IMR-90 (cell line): ENCODE results near the gene NDEL1. TPM values are rescaled to one million over a fixed set of nuclear protein-coding genes. Genes with fewer than 3 reads are reported as not detected.

ENCODE experiments used
- ATAC-seq: fragments of 200-7000 bp; cut with Tn5 transposase; 2 replicates; pipeline ENCODE4 v1.9.1; 2020; ENCODE audit warnings: low read depth, mild to moderate bottlenecking, moderate library complexity
- BruUV-seq: library from RNA; stranded (reverse); fragments of 400-500 nt; replicated peaks from 2 replicates; lab custom pipeline; 2021; lab: Mats Ljungman, UMichigan
- CTCF ChIA-PET: fragments of 300-600 bp; formaldehyde crosslinking; extraction: SDS; loops from one replicate; lab custom pipeline; 2021; ENCODE audit warnings: antibody characterized with exemption; lab: Yijun Ruan, JAX
- POLR2A ChIA-PET: fragments of 300-600 bp; sonication (Branson Sonifier 250); formaldehyde crosslinking; loops from one replicate; lab custom pipeline; 2022; ENCODE audit warnings: antibody characterized with exemption; ENCODE audit not compliant: unreplicated experiment; lab: Charles Lee
- DNase-seq: peaks from one replicate; pipeline ENCODE4 v3.0.0; 2013
- H2AFZ ChIP-seq: replicated peaks from 2 replicates; pipeline ENCODE3; 2013; ENCODE audit warnings: low read length, mild to moderate bottlenecking; ENCODE audit not compliant: poor library complexity
- H2AK5ac ChIP-seq: 2 replicates; pipeline ENCODE4 v1.6.1; 2013; ENCODE audit warnings: low read depth, low read length, inconsistent platforms
- H2AK9ac ChIP-seq: replicated peaks from 2 replicates; pipeline ENCODE3; 2013; ENCODE audit warnings: mild to moderate bottlenecking, low read depth, low read length, moderate library complexity; ENCODE audit not compliant: poor library complexity
- H2BK120ac ChIP-seq: 2 replicates; pipeline ENCODE4 v1.6.1; 2013; ENCODE audit warnings: low read depth, low read length, inconsistent platforms
- H2BK15ac ChIP-seq: 3 replicates; pipeline ENCODE4 v1.6.1; 2013; ENCODE audit warnings: low read depth, low read length, inconsistent platforms
- H2BK20ac ChIP-seq: 2 replicates; pipeline ENCODE4 v1.6.1; 2013; ENCODE audit warnings: low read depth, mild to moderate bottlenecking, inconsistent platforms, low read length, moderate library complexity
- H2BK5ac ChIP-seq: 2 replicates; pipeline ENCODE4 v1.6.1; 2013; ENCODE audit warnings: mild to moderate bottlenecking, low read depth, low read length, inconsistent platforms; ENCODE audit not compliant: poor library complexity, severe bottlenecking
- H3K14ac ChIP-seq: replicated peaks from 2 replicates; pipeline ENCODE4 v1.6.1; 2013; ENCODE audit warnings: low read depth, low read length, inconsistent platforms
- H3K18ac ChIP-seq: 2 replicates; pipeline ENCODE4 v1.6.1; 2013; ENCODE audit warnings: low read depth, low read length, control low read depth
- H3K23ac ChIP-seq: 2 replicates; pipeline ENCODE4 v1.6.1; 2013; ENCODE audit warnings: low read depth, low read length, inconsistent platforms
- H3K27ac ChIP-seq: 2 replicates; pipeline ENCODE4 v1.5.1; 2013; ENCODE audit warnings: mild to moderate bottlenecking, control low read depth, low read length; ENCODE audit not compliant: insufficient read depth
- H3K27me3 ChIP-seq: 2 replicates; pipeline ENCODE4 v1.6.1; 2013; ENCODE audit warnings: low read length; ENCODE audit not compliant: control insufficient read depth, insufficient read depth
- H3K36me3 ChIP-seq: 2 replicates; pipeline ENCODE4 v1.6.1; 2013; ENCODE audit warnings: low read length, mixed read lengths; ENCODE audit not compliant: control insufficient read depth, insufficient read depth
- H3K4ac ChIP-seq: 2 replicates; pipeline ENCODE4 v1.6.1; 2013; ENCODE audit warnings: low read depth, low read length, inconsistent platforms
- H3K4me1 ChIP-seq: 2 replicates; pipeline ENCODE4 v1.6.1; 2013; ENCODE audit warnings: low read length, mixed read lengths; ENCODE audit not compliant: control insufficient read depth, insufficient read depth
- H3K4me2 ChIP-seq: 2 replicates; pipeline ENCODE4 v1.6.1; 2013; ENCODE audit warnings: low read depth, mild to moderate bottlenecking, control low read depth, low read length, moderate library complexity
- H3K4me3 ChIP-seq: 2 replicates; pipeline ENCODE4 v1.5.1; 2013; ENCODE audit warnings: low read depth, mild to moderate bottlenecking, control low read depth, low read length, moderate library complexity; ENCODE audit not compliant: insufficient read depth
- H3K56ac ChIP-seq: 2 replicates; pipeline ENCODE4 v1.6.1; 2013; ENCODE audit warnings: low read length, inconsistent platforms; ENCODE audit not compliant: insufficient read depth; ENCODE audit errors: extremely low read depth
- H3K79me1 ChIP-seq, 2 experiments: 2 replicates each; pipeline ENCODE4 v1.6.1; 2013; ENCODE audit warnings: low read length in 2 of 2, inconsistent platforms in 1 of 2, low read depth in 1 of 2
- H3K9ac ChIP-seq: 2 replicates; pipeline ENCODE4 v1.6.1; 2013; ENCODE audit warnings: low read depth, low read length, control low read depth
- H3K9me1 ChIP-seq: 2 replicates; pipeline ENCODE4 v1.6.1; 2013; ENCODE audit warnings: low read length, inconsistent platforms; ENCODE audit not compliant: insufficient read depth
- H3K9me3 ChIP-seq: 2 replicates; pipeline ENCODE4 v1.6.1; 2013; ENCODE audit warnings: low read length; ENCODE audit not compliant: control insufficient read depth, insufficient read depth
- H4K20me1 ChIP-seq: 2 replicates; pipeline ENCODE4 v1.6.1; 2013; ENCODE audit warnings: low read length, inconsistent platforms; ENCODE audit not compliant: insufficient read depth
- H4K5ac ChIP-seq: 2 replicates; pipeline ENCODE4 v1.6.1; 2013; ENCODE audit warnings: mild to moderate bottlenecking, low read depth, low read length, control low read depth
- H4K8ac ChIP-seq, 2 experiments: 2 replicates each; pipeline ENCODE4 v1.6.1; 2013; ENCODE audit warnings: low read depth in 2 of 2, low read length in 2 of 2, control low read depth in 1 of 2, inconsistent platforms in 1 of 2
- H4K91ac ChIP-seq: 2 replicates; pipeline ENCODE4 v1.6.1; 2013; ENCODE audit warnings: low read depth, low read length, inconsistent platforms; ENCODE audit not compliant: insufficient read depth
- CEBPB ChIP-seq: IDR thresholded peaks from 2 replicates; pipeline ENCODE4 v1.6.1; 2012; ENCODE audit warnings: low read depth, low read length, improper control_type of control experiment
- CHD1 ChIP-seq: IDR thresholded peaks from 2 replicates; pipeline ENCODE4 v1.6.1; 2012; ENCODE audit warnings: low read depth, low read length, improper control_type of control experiment
- FOS ChIP-seq: fragments of 150-350 bp; IDR thresholded peaks from 2 replicates; pipeline ENCODE4 v1.6.1; 2016; ENCODE audit warnings: low read depth, low read length
- MAFK ChIP-seq: IDR thresholded peaks from 2 replicates; pipeline ENCODE4 v1.6.1; 2012; ENCODE audit warnings: low read depth, low read length, improper control_type of control experiment
- NFE2L2 ChIP-seq: fragments of 150-350 bp; IDR thresholded peaks from 2 replicates; pipeline ENCODE4 v1.6.1; 2016; ENCODE audit warnings: low read depth, mild to moderate bottlenecking, low read length
- POLR2A ChIP-seq: IDR thresholded peaks from 2 replicates; pipeline ENCODE4 v1.6.1; 2012; ENCODE audit warnings: mild to moderate bottlenecking, low read depth, low read length
- RCOR1 ChIP-seq: IDR thresholded peaks from 2 replicates; pipeline ENCODE4 v1.6.1; 2012; ENCODE audit warnings: mild to moderate bottlenecking, low read length, improper control_type of control experiment; ENCODE audit not compliant: insufficient replicate concordance
- RFX5 ChIP-seq: IDR thresholded peaks from 2 replicates; pipeline ENCODE4 v1.8.0; 2012; ENCODE audit warnings: low read depth, mild to moderate bottlenecking, low read length, moderate library complexity
- WGBS, 2 experiments: methylation state at CpG; one replicate each; pipeline versions ENCODE4 v1.1.5 to v1.1.7; 2013; ENCODE audit warnings: missing lambda C conversion rate in 2 of 2; ENCODE audit not compliant: insufficient read length in 1 of 2; ENCODE audit errors: extremely low coverage in 2 of 2; 5-methylcytosine and 5-hydroxymethylcytosine counted together
- dilution Hi-C: fragments of 300-500 bp; cut with HindIII; formaldehyde crosslinking; loops from one replicate; pipeline ENCODE4 v1.14.3; 2018; ENCODE audit warnings: low sequenced_read_pairs; ENCODE audit not compliant: unreplicated experiment
- in situ Hi-C: fragments of 300-500 bp; cut with MboI; formaldehyde crosslinking; loops from 3 replicates; pipeline ENCODE4 v1.14.3; 2019; ENCODE audit warnings: low sequenced_read_pairs, inconsistent platforms, mixed read lengths
- intact Hi-C: fragments of 100-400 bp; cut with micrococcal nuclease; formaldehyde crosslinking; loops from 2 replicates; pipeline ENCODE4 v1.10.0; 2022
- polyA plus RNA-seq, 3 experiments: library from polyadenylated mRNA; depleted of rRNA; stranded (reverse); fragments of >200 nt; gene quantifications; 2 replicates each; pipeline ENCODE4 v1.2.3, GENCODE V29; 2012; ENCODE audit warnings: low replicate concordance in 1 of 3
- total RNA-seq: library from RNA; depleted of rRNA; stranded (reverse); fragments of >200 nt; gene quantifications from 2 replicates; pipeline ENCODE4 v1.2.3, GENCODE V29; 2012
- TF ChIP-seq, protein P1 (sequence below): conservative IDR thresholded peaks from 2 replicates; pipeline ENCODE4 v1.5.1; 2012; ENCODE audit warnings: mild to moderate bottlenecking, low read depth, low read length, improper control_type of control experiment
- TF ChIP-seq, protein P2 (sequence below): fragments of 150-350 bp; IDR thresholded peaks from 2 replicates; pipeline ENCODE4 v1.6.1; 2016; ENCODE audit warnings: low read depth, mild to moderate bottlenecking, low read length, moderate library complexity, borderline replicate concordance
- TF ChIP-seq, protein P3 (sequence below): fragments of 150-350 bp; IDR thresholded peaks from 2 replicates; pipeline ENCODE4 v1.6.1; 2017; ENCODE audit warnings: mild to moderate bottlenecking, antibody characterized with exemption, low read length, low read depth

The NDEL1 gene
- total and polyA plus RNA-seq, 2 of the 4 experiments (the other 2 are of a cell fraction), result 28.9 to 95.6 TPM

DNA sequence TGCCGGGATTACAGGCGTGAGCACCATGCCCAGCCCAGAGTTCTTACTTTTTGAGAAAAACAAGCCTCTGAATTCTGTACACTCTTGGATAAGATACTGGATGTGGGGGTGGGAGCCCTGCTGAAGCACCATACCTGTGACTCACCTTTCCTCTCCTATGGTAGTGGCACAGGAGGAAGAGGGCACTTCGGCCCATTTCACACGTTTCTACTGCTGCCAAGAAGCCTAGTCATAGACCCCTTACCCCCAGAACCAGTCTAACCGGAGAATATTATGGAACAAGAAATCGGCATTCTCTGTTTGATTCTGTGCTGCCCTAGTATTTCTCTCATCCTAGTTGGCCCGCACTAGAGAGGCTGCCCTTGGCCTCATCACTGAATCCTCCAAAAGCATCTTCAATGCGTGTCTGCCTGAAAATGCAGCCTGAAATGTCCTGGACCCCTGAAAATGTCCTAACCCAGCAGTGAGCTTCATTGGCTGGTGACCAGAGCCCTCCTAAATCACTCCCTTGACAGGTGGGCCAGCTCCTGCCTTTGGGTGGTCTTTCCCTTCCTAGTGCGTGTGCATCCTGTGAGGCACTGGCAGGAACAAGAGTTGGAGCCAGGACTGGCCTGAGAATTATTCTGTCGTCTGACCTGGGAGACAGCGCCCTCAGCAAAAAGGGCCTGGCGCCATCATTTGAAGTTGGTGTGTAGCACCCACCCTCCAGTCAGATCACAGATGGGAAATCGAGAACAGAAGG, 37.9 kb downstream of the NDEL1 start:
- no peak overlapping the region for H2AK9ac ChIP-seq
- H3K79me1 ChIP-seq, result peaks cover 4 to 63% of the 10 kb centered on the region in 2 experiments; a peak in 3 of 4 replicates
- H3K4me2 ChIP-seq, result no peak overlapping the region
- no peak for ATAC-seq
- H2BK20ac ChIP-seq, result no peak overlapping the region
- DNase-seq, result no peak
- no peak overlapping the region for H3K4ac ChIP-seq
- H2BK15ac ChIP-seq, result no peak overlapping the region
- H3K4me3 ChIP-seq, result no peak overlapping the region
- H3K27ac ChIP-seq, result no peak overlapping the region
- dilution Hi-C loops, result no loop called here
- no peaks in the 10 kb centered on the region for H3K4me1 ChIP-seq
- intact Hi-C loops, result no loop called here
- no peaks in the 10 kb centered on the region for H3K27me3 ChIP-seq
- no peaks in the 10 kb centered on the region for H3K9me3 ChIP-seq
- CTCF ChIA-PET, result no interaction called here
- peaks cover 80% of the 10 kb centered on the region for H3K36me3 ChIP-seq
- WGBS, 2 experiments, result 100% methylated on average over 3 of the region's 13 CpGs; no CpG with 5 or more reads in 1 of the 2 experiments
- H3K56ac ChIP-seq, result no peak overlapping the region
- no peak overlapping the region for H2AK5ac ChIP-seq
- no peak overlapping the region for H2BK5ac ChIP-seq
- H2BK120ac ChIP-seq, result no peak overlapping the region
- no peak overlapping the region for H2AFZ ChIP-seq
- in situ Hi-C loops, result no loop called here
- no peak overlapping the region for H4K91ac ChIP-seq
- peaks cover 46% of the 10 kb centered on the region for H4K20me1 ChIP-seq
- H3K14ac ChIP-seq, result no peak overlapping the region
- no TSS peak for BruUV-seq
- 0 out of 2 replicates have a peak, but pooled peaks cover 5% of the 10 kb centered on the region for H3K9me1 ChIP-seq
- no peak overlapping the region for H3K18ac ChIP-seq
- POLR2A ChIA-PET, result interaction anchor here (0.6 kb wide), 1 partner anchor 12 kb away, joined by 3 read pairs; no protein-coding TSS in a partner anchor
- H3K9ac ChIP-seq, result no peak overlapping the region
- TF ChIP-seq RCOR1 (no peak), MAFK (no peak), POLR2A (no peak), RFX5 (no peak), NFE2L2 (no peak), FOS (no peak), CHD1 (no peak), CEBPB (no peak)
- TF ChIP-seq, protein P1, sequence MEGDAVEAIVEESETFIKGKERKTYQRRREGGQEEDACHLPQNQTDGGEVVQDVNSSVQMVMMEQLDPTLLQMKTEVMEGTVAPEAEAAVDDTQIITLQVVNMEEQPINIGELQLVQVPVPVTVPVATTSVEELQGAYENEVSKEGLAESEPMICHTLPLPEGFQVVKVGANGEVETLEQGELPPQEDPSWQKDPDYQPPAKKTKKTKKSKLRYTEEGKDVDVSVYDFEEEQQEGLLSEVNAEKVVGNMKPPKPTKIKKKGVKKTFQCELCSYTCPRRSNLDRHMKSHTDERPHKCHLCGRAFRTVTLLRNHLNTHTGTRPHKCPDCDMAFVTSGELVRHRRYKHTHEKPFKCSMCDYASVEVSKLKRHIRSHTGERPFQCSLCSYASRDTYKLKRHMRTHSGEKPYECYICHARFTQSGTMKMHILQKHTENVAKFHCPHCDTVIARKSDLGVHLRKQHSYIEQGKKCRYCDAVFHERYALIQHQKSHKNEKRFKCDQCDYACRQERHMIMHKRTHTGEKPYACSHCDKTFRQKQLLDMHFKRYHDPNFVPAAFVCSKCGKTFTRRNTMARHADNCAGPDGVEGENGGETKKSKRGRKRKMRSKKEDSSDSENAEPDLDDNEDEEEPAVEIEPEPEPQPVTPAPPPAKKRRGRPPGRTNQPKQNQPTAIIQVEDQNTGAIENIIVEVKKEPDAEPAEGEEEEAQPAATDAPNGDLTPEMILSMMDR, result no peak
- TF ChIP-seq, protein P2, sequence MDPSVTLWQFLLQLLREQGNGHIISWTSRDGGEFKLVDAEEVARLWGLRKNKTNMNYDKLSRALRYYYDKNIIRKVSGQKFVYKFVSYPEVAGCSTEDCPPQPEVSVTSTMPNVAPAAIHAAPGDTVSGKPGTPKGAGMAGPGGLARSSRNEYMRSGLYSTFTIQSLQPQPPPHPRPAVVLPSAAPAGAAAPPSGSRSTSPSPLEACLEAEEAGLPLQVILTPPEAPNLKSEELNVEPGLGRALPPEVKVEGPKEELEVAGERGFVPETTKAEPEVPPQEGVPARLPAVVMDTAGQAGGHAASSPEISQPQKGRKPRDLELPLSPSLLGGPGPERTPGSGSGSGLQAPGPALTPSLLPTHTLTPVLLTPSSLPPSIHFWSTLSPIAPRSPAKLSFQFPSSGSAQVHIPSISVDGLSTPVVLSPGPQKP, result no peak
- TF ChIP-seq, protein P3, sequence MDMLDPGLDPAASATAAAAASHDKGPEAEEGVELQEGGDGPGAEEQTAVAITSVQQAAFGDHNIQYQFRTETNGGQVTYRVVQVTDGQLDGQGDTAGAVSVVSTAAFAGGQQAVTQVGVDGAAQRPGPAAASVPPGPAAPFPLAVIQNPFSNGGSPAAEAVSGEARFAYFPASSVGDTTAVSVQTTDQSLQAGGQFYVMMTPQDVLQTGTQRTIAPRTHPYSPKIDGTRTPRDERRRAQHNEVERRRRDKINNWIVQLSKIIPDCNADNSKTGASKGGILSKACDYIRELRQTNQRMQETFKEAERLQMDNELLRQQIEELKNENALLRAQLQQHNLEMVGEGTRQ, result no peak
- no peak overlapping the region for H4K5ac ChIP-seq
- H3K23ac ChIP-seq, result no peak overlapping the region
- H4K8ac ChIP-seq, result no peak overlapping the region
